ENCODE data around the gene PSMB8. TPM values are rescaled to one million over a fixed set of nuclear protein-coding genes. Genes with fewer than 3 reads are reported as not detected.

PSMB8 gene
- total RNA-seq, 2 experiments from 2014 or later, result 308 to 327 TPM

GRCh38 chr6:32853541-32854375 lies 9.9 kb upstream of the PSMB8 start, which contains the start of the genes PSMB9 and TAP1:
Gene PSMB9 (plus strand): TSS chr6:32854192. CDS start chr6:32854230, 38 bp downstream.
Gene TAP1 (minus strand): TSS chr6:32853704. CDS start chr6:32853636, 68 bp downstream.
- POLR2A ChIA-PET, result interaction anchor here (0.6 to 7.3 kb wide), 16 partner anchors 10 to 726 kb away, joined by 3 to 773 read pairs (median 6); partner anchors contain the start of genes ATF6B, BRD2, GPSM3 and HLA-DMB
- H3K27me3 Mint-ChIP-seq, result no peaks in the 10 kb centered on the region
- peak within 1 kb of the TSS; percentile 100 for H3K27ac Mint-ChIP-seq
- H3K4me3 Mint-ChIP-seq, result peak within 1 kb of the TSS; percentile 98
- peaks cover 70% of the 10 kb centered on the region for H3K36me3 Mint-ChIP-seq
- no peaks in the 10 kb centered on the region for H3K9me3 Mint-ChIP-seq
- peaks cover 54% of the 10 kb centered on the region for H3K4me1 Mint-ChIP-seq
- ATAC-seq (ENCODE audit: low read depth) (peak; percentile 86), DNase-seq (peak; percentile 96)

- peak overlapping the region; percentile 98 for H3K4me3 Mint-ChIP-seq
- ATAC-seq (ENCODE audit: low read depth), result peak; percentile 16
- H3K27me3 Mint-ChIP-seq, result no peaks in the 10 kb centered on the region
- H3K4me1 Mint-ChIP-seq, result peaks cover 57% of the 10 kb centered on the region
- no peaks in the 10 kb centered on the region for H3K9me3 Mint-ChIP-seq
- H3K27ac Mint-ChIP-seq, result peak overlapping the region; percentile 100
- peak; percentile 53 for DNase-seq
- POLR2A ChIA-PET, result interaction anchor here (0.6 to 7.3 kb wide), 16 partner anchors 11 to 725 kb away, joined by 3 to 773 read pairs (median 6); partner anchors contain the start of genes ATF6B, BRD2, GPSM3 and HLA-DMB
- H3K36me3 Mint-ChIP-seq, result peaks cover 72% of the 10 kb centered on the region
Observed at GRCh38 chr6:32852844-32853540, 9.1 kb upstream of the PSMB8 start.

- Mint-ChIP-seq H3K36me3 (peaks cover 71% of the 10 kb centered on the region), H3K27ac (peak overlapping the region; percentile 100), H3K4me3 (peak overlapping the region; percentile 98), H3K9me3 (no peaks in the 10 kb centered on the region), H3K4me1 (peaks cover 57% of the 10 kb centered on the region), H3K27me3 (no peaks in the 10 kb centered on the region)
- ATAC-seq (ENCODE audit: low read depth) (no peak), DNase-seq (no peak)
- POLR2A ChIA-PET, result interaction anchor here (0.6 to 7.3 kb wide), 12 partner anchors 10 to 395 kb away, joined by 3 to 773 read pairs (median 22); partner anchors contain the start of genes BRD2, PSMB8 and TAP2
Observed at GRCh38 chr6:32852018-32852843, 8.4 kb upstream of the PSMB8 start.

GRCh38 chr6:32851025-32851424 lies 7.2 kb upstream of the PSMB8 start:
- POLR2A ChIA-PET, result interaction anchor here (1.3 to 3.4 kb wide), 6 partner anchors 9 to 656 kb away, joined by 3 to 33 read pairs (median 16); partner anchors contain the start of gene TAP2
- no peaks in the 10 kb centered on the region for H3K9me3 Mint-ChIP-seq
- no peak for DNase-seq

GRCh38 chr6:32849126-32849525 lies 5.3 kb upstream of the PSMB8 start:
- POLR2A ChIA-PET, result interaction anchor here (3.3 to 3.4 kb wide), 2 partner anchors 10 to 122 kb away, joined by 27 to 33 read pairs; partner anchors contain the start of gene TAP2
- H3K4me1 Mint-ChIP-seq, result peaks cover 63% of the 10 kb centered on the region

More at GRCh38 chr6:32851025-32851424, 7.2 kb upstream of the PSMB8 start:
- H3K4me1 Mint-ChIP-seq, result peaks cover 61% of the 10 kb centered on the region
- H3K27ac Mint-ChIP-seq, result peak overlapping the region; percentile 100
- no peak for ATAC-seq (ENCODE audit: low read depth)
- peaks cover 73% of the 10 kb centered on the region for H3K36me3 Mint-ChIP-seq
- peak overlapping the region; percentile 98 for H3K4me3 Mint-ChIP-seq
- H3K27me3 Mint-ChIP-seq, result no peaks in the 10 kb centered on the region

GRCh38 chr6:32847795-32848194 lies 3.9 kb upstream of the PSMB8 start:
- POLR2A ChIA-PET, result interaction anchor here (0.6 to 1.0 kb wide), 2 partner anchors 10 to 549 kb away, joined by 4 read pairs; no protein-coding TSS in a partner anchor
- no peak for ATAC-seq (ENCODE audit: low read depth)

More at GRCh38 chr6:32849126-32849525, 5.3 kb upstream of the PSMB8 start:
- H3K9me3 Mint-ChIP-seq, result no peaks in the 10 kb centered on the region
- DNase-seq, result no peak
- peak overlapping the region; percentile 100 for H3K27ac Mint-ChIP-seq
- ATAC-seq (ENCODE audit: low read depth), result no peak
- H3K36me3 Mint-ChIP-seq, result peaks cover 81% of the 10 kb centered on the region
- no peaks in the 10 kb centered on the region for H3K27me3 Mint-ChIP-seq
- peak overlapping the region; percentile 97 for H3K4me3 Mint-ChIP-seq

GRCh38 chr6:32847004-32847403 lies 3.2 kb upstream of the PSMB8 start:
- no peaks in the 10 kb centered on the region for H3K9me3 Mint-ChIP-seq
- H3K36me3 Mint-ChIP-seq, result peaks cover 90% of the 10 kb centered on the region
- ATAC-seq (ENCODE audit: low read depth), result no peak
- H3K4me3 Mint-ChIP-seq, result peak overlapping the region; percentile 97
- H3K27me3 Mint-ChIP-seq, result no peaks in the 10 kb centered on the region
- POLR2A ChIA-PET, result interaction anchor here (1.0 to 10.7 kb wide), 4 partner anchors 9 to 125 kb away, joined by 4 to 773 read pairs (median 182); partner anchors contain the start of genes BRD2, PSMB9 and TAP1
- H3K27ac Mint-ChIP-seq, result peak overlapping the region; percentile 100
- DNase-seq, result no peak
- H3K4me1 Mint-ChIP-seq, result peaks cover 71% of the 10 kb centered on the region

More at GRCh38 chr6:32847795-32848194, 3.9 kb upstream of the PSMB8 start:
- Mint-ChIP-seq H3K36me3 (peaks cover 90% of the 10 kb centered on the region), H3K4me3 (peak overlapping the region; percentile 97), H3K9me3 (no peaks in the 10 kb centered on the region), H3K4me1 (peaks cover 66% of the 10 kb centered on the region), H3K27me3 (no peaks in the 10 kb centered on the region), H3K27ac (peak overlapping the region; percentile 100)
- DNase-seq, result no peak

- H3K4me3 Mint-ChIP-seq, result peak overlapping the region; percentile 97
- H3K9me3 Mint-ChIP-seq, result no peaks in the 10 kb centered on the region
Observed at GRCh38 chr6:32845384-32845884, 1.6 kb upstream of the PSMB8 start.

GRCh38 chr6:32844839-32845383 lies 1.1 kb upstream of the PSMB8 start:
- Mint-ChIP-seq H3K27ac (peak overlapping the region; percentile 100), H3K36me3 (peaks cover 87% of the 10 kb centered on the region), H3K9me3 (no peaks in the 10 kb centered on the region), H3K27me3 (no peaks in the 10 kb centered on the region), H3K4me1 (peaks cover 72% of the 10 kb centered on the region), H3K4me3 (peak overlapping the region; percentile 97)
- DNase-seq, result no peak
- no peak for ATAC-seq (ENCODE audit: low read depth)
- POLR2A ChIA-PET, result interaction anchor here (0.6 to 10.7 kb wide), 21 partner anchors 11 to 1304 kb away, joined by 3 to 773 read pairs (median 4); partner anchors contain the start of genes BRD2, DXO, FKBPL and GPSM3

More at GRCh38 chr6:32845384-32845884, 1.6 kb upstream of the PSMB8 start:
- POLR2A ChIA-PET, result interaction anchor here (0.8 to 10.7 kb wide), 18 partner anchors 11 to 1304 kb away, joined by 3 to 773 read pairs (median 4); partner anchors contain the start of genes BRD2, EHMT2, FKBPL and GPSM3
- peaks cover 87% of the 10 kb centered on the region for H3K36me3 Mint-ChIP-seq
- H3K4me1 Mint-ChIP-seq, result peaks cover 71% of the 10 kb centered on the region
- H3K27ac Mint-ChIP-seq, result peak overlapping the region; percentile 100
- peak; percentile 7 for ATAC-seq (ENCODE audit: low read depth)
- DNase-seq, result peak; percentile 70
- no peaks in the 10 kb centered on the region for H3K27me3 Mint-ChIP-seq

- H3K4me3 Mint-ChIP-seq, result peak overlapping the region; percentile 97
- no peaks in the 10 kb centered on the region for H3K9me3 Mint-ChIP-seq
- peaks cover 76% of the 10 kb centered on the region for H3K36me3 Mint-ChIP-seq
- no peaks in the 10 kb centered on the region for H3K27me3 Mint-ChIP-seq
- no peak for DNase-seq
- POLR2A ChIA-PET, result interaction anchor here (1.0 to 10.7 kb wide), 6 partner anchors 13 to 981 kb away, joined by 3 to 773 read pairs (median 28); partner anchors contain the start of genes BRD2, HLA-DMB, NEU1 and PSMB9
- peak overlapping the region; percentile 100 for H3K27ac Mint-ChIP-seq
- peaks cover 69% of the 10 kb centered on the region for H3K4me1 Mint-ChIP-seq
- no peak for ATAC-seq (ENCODE audit: low read depth)
Observed at GRCh38 chr6:32843331-32843978, 392 bp downstream of the PSMB8 start.

GRCh38 chr6:32842690-32843089 lies 1.2 kb downstream of the PSMB8 start:
- POLR2A ChIA-PET, result interaction anchor here (0.9 to 10.7 kb wide), 5 partner anchors 8 to 130 kb away, joined by 3 to 773 read pairs (median 16); partner anchors contain the start of genes BRD2, PSMB9 and TAP1
- Mint-ChIP-seq H3K27ac (peak overlapping the region; percentile 100), H3K4me3 (peak overlapping the region; percentile 97), H3K9me3 (no peaks in the 10 kb centered on the region), H3K4me1 (peaks cover 61% of the 10 kb centered on the region), H3K36me3 (peaks cover 69% of the 10 kb centered on the region), H3K27me3 (no peaks in the 10 kb centered on the region)
- no peak for DNase-seq
- ATAC-seq (ENCODE audit: low read depth), result no peak
